ENCODE measurements around the gene NT5M.

Gene NT5M

DNA sequence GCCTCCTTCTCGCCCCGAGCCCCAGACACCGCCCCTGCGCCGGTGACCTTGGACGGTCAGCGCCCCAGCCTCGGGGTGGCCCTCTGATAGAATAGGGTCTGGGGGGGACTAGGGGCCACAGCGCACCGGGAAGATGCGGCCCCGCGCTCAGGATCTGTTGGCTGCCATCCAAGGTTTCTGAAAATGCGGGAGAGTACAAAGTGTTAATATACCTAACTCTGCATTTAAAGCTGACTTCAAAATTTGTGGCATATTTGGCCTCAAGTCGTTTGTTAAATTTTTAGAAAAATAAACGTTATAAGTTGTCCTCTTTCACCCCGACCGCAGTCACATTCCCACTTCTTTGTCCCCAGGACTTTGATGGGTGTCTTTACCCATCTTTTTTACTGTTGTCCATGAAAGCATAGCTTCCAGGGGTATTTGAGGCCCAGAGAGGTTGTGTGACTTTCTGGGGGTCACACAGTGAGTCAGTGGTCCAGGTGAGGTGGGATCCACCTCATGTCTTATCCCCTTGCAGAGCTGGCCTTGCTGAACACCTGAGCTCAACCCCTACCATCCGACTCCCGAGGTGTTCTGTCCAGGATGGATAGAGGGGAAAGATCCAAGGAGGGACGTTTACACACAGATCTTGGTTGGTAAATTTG lies 796 bp downstream of the NT5M start:
- DNase-seq = no peak

GRCh38 chr17:17304521-17304985 lies 1.4 kb downstream of the NT5M start:
- no peak for DNase-seq

DNA sequence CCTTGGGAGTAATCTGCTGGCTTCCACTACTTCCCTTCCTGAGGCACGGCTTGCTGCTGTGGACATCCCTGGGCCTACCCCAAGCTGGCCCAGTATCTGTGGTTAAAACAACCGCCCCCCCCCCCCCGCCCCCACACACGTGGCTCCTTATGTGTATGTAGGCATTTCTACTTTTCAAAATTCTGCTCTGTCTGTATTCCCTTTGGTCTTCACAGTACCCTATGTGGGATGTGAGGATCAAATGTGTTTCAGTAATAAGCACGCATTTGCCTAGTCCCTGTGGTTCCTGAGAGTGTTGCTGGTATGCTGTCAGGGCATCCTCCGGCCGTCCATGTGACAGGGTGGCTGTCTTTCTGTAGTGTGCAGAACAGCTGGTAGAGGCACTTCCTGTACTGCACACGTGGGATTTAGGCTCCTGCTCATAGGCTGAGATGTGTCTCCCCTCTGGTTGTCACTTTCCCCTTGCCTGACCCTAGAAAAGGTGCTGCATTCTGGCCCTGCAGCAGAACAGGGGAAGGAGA lies 2.2 kb downstream of the NT5M start:
- peak; percentile 3 to 53 for DNase-seq

DNA sequence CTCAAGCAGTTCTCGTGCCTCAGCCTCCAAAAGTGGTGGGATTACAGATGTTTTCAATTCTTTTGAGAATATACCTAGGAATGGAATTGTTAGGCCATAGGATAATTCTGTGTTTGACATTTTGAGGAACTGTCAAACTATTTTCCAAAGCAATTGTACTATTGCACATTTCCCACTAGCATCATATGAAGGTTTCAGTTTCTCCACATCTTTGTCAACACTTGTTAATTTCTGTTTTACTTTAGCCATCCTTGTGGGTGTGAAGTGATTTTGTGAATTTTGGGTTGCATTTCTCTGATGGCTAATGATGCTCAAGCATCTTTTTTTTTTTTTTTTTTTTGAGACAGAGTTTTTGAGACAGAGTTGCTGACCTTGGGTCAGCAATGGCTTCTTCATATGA lies 6.2 kb downstream of the NT5M start:
- DNase-seq = no peak

DNA sequence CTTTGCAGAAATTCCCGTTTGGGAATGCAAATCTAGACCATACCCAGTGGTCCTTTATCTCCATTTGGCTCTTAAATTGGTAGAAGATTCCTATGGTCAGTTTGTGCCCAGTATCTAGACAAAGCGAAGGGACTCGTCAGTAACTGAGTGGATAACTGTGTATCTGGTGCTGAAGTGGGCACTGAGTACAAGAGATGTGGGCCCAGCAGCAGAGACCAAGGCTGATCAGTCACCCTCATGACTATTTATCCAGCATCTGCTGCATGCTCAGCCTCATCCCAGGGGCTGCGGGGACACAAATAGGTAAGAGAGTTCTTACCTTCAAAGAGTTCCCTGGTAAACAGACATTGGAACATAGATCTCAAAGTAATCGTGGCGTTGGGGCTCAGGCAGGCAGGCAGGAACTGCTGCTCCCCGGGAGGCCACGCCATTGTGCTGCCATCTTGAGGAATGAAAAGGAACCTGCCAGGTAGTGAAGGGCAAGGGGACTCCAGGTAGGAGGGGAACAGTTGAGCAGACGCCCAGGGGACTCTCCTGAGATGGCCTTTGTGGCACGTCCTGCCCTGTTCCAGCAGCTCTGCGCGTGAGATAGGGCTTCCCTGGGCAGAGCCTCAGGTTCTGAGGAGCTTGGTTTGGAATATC lies 10.3 kb downstream of the NT5M start:
- DNase-seq = peak; percentile 30 to 71

DNA sequence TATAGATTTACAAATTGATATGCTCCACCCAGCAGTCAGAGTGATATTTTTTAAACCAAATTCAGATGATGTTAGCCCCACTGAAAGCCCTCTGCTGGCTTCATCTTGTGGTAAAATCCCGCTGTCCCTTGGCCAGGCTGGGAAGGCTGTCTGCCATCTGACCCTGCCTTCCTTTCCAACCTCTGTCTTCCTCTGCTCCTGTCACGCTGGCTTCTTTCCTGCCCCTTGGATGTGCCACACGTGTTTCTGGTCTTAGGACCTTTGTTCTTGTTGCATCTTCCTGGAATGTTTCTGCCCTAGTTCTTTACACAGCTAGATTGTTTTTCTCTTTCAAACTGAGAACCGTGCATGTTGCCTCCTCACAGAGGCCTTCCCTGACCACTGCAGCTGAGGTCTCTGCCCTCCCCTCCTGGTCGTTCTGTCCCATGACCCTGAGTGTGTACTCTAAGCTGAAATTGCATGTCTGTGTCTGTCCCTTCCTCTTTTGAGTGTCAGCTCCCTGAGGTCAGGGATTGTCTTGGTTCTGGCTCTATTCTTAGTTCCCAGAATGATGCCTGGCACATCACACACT lies 11.4 kb downstream of the NT5M start:
- no peak for DNase-seq

GRCh38 chr17:17315142-17315821 lies 12.1 kb downstream of the NT5M start:
- DNase-seq = peak; percentile 58 to 63

GRCh38 chr17:17320188-17320910 lies 17.2 kb downstream of the NT5M start:
- DNase-seq = no peak

DNA sequence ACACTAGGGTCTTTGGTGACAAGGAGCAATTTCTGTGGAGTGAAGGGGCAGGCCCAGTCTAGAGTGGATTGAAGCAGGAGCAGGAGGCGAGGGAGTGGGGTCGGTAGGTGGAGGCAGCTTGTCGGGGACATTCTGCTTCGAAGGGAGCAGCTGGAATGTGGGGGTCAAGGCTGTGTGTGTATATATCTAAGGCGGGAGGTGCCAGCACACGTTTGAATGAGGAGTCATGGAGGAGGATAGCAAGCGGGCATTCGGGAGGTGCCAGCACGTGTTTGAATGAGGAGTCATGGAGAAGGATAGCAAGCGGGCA lies 17.7 kb downstream of the NT5M start:
- no peak for DNase-seq

- no peak for DNase-seq
These were observed 18.3 kb downstream of the NT5M start for GRCh38 chr17:17321356-17322025.

DNA sequence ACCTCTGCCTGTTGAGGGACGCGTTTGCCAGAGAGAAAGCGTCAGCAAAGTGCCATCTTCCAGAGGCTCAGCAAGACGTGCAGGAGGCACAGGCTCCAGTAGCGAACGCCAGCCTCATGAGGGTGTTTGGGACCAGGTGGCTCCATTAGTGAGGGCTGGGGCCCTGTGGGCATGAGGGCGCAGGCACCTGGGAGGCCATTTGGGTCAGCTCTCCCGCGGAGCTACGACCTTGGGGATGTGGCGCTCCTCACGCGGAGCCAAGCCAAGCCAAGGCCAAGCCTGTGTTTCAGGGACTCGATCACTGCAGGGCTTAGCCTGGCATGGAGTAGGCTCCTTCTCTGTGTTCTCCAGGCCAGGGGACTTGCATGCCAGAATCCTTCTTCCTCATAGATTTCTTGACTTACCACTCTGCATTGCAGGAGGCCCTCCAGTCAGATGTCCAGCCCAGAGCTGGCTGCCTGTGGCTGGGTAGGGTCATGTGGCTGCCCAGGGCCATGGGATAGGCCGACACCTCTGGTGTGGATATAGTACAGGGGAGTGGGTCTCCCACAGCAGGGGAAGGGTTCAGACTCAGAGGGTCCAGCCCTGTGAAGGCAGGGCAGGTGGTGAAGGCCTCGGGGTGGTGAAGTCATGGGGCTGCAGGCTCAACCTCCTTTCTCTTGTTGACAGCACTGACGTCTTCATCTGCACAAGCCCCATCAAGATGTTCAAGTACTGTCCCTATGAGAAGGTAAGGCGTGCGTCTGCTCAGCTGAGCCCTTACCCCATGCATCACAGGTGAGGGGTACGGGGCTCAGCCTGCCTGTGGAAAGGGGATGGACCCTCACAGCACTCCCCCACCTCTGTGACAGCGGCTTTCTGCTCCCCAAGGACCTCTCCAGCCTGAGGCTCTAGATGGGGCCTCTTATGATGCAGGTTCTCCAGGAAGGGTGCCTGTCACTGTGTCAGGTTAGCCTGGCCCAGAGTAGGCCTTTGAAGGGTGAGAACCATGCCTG lies 19.6 kb downstream of the NT5M start:
- DNase-seq = no peak

- no peak for DNase-seq
These were observed 21.4 kb downstream of the NT5M start for GRCh38 chr17:17324616-17325015.

GRCh38 chr17:17325228-17325627 lies 22.1 kb downstream of the NT5M start:
- no peak for DNase-seq

GRCh38 chr17:17325816-17326215 lies 22.6 kb downstream of the NT5M start:
- no peak for DNase-seq

DNA sequence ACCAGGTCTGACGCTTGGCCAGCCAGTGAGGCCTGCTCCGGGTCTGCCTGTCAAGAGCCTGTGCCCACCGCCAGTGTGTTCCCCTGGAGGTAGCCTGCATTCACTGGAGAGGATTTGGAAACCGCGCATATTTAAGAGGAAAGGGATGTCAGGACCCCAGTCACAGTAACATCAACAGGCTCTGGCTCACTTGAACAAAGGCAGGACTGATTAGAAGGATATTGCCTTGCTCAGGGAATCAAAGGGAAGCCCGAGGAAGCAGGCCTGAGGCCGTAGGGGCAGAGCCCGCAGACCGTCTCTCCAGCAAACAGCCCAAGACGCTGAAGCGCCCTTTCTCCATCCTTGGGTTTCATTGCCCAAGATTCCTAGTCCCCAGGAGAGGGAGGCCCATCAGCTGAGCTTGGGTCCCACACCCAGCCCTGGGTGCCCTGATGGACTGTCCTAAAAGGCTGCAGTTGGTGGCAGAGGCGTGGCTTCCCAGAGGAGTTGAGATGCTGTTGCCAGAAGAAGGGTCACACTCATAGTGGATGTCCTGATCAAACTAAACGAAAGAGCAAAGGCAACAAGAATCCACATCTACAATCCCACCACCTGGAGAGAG lies 23.2 kb downstream of the NT5M start:
- no peak for DNase-seq

- no peak for DNase-seq
These were observed 25.1 kb downstream of the NT5M start for GRCh38 chr17:17328251-17328650.

DNA sequence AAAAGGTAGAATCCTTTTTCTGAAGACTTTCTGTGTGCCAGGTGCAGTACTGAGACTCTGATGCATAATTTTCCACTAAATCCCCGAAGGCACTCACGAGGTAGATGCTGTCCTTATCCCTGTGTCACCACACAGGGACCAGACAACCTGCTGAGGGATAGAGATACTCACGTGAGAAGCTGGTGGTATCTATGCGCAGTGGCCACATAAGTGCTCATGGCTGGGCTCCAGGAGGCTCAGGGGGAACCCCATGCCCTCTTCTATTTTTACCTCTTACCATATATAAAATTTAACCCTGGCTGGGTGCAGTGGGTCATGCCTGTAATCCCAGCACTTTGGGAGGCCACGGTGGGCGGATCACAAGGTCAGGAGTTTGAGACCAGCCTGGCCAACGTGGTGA lies 38.3 kb downstream of the NT5M start:
- DNase-seq = no peak

- no peak for DNase-seq
These were observed 39.2 kb downstream of the NT5M start for GRCh38 chr17:17342242-17342945.

DNA sequence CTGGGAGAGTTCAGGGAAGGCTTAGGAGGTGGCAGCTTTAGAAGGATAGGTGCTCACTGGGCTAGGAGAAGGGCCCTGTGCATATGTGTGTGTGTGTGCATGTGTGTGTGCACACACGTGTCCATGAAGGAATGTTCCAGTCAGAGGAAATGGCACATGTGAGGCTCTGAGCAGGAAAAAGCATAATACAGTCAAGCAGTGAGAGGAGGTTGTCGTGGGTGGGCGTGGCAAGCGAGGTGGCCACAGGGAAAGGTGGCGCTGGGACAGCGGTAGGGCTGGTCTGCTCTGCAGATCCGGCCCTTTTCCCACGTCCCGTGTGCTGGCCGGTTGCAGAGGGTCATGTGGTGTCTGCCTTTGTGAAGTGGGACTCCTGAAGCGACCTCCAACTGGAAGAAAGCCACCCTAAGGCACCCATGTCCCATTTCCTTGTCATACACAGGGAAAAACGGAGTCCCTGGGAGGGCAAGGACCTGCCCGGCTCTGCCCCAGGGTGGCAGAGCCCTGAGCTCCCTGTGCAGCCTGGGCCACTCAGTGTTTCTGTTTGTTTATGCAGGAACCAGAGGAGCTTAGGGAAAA lies 40.1 kb downstream of the NT5M start:
- DNase-seq = no peak

All from NCI-H526 (cell line).